HepG2 (cell line): ENCODE results near the gene PFKFB4. TPM values are rescaled to one million over a fixed set of nuclear protein-coding genes. Genes with fewer than 3 reads are reported as not detected.

ENCODE experiments used
- ATAC-seq: fragments of 200-7000 bp; cut with Tn5 transposase; 3 replicates; pipeline ENCODE4 v1.9.1; 2020; ENCODE audit warnings: mild to moderate bottlenecking, moderate library complexity
- BruUV-seq: library from RNA; stranded (reverse); fragments of 400-500 nt; replicated peaks from 2 replicates; lab custom pipeline; 2021; lab: Mats Ljungman, UMichigan
- CTCF ChIA-PET: fragments of 300-600 bp; formaldehyde crosslinking; extraction: SDS; loops from one replicate; lab custom pipeline; 2021; ENCODE audit warnings: low total read pairs, inconsistent platforms, low intra/inter-chr PET ratio; lab: Yijun Ruan, JAX
- POLR2A ChIA-PET: fragments of 350-600 bp; sonication (Branson Sonifier 250); formaldehyde crosslinking; loops from one replicate; lab custom pipeline; 2020; ENCODE audit warnings: antibody characterized with exemption, inconsistent platforms; lab: Yijun Ruan, JAX
- DNase-seq: peaks from one replicate; pipeline ENCODE4 v3.0.0-alpha.2; 2015; ENCODE audit warnings: low spot score
- FAIRE-seq: peaks from 3 replicates; lab custom pipeline; 2011; peaks lifted over from hg19 to GRCh38; lab: Jason Lieb, UNC
- H2AFZ ChIP-seq: one replicate; pipeline ENCODE4 v1.6.1; 2011; ENCODE audit warnings: low read length, inconsistent platforms
- H3K27ac ChIP-seq: fragments of 300-600 bp; 3 replicates; pipeline ENCODE4 v1.8.0; 2011; ENCODE audit warnings: mixed run types, mild to moderate bottlenecking, mixed read lengths, low read length, inconsistent platforms; ENCODE audit not compliant: insufficient read depth; ENCODE audit errors: extremely low read length
- H3K27me3 ChIP-seq, 2 experiments: fragments of 200-600 bp in 1 of 2; 2 replicates in 1 of 2; 3 replicates in 1 of 2; pipeline versions ENCODE4 v1.6.0 to v1.8.0; 2011; ENCODE audit warnings: low read length in 2 of 2, mild to moderate bottlenecking in 2 of 2, moderate library complexity in 2 of 2, inconsistent platforms in 1 of 2; ENCODE audit not compliant: insufficient read depth in 2 of 2, control insufficient read depth in 1 of 2
- H3K36me3 ChIP-seq, 2 experiments: fragments of 200-600 bp in 1 of 2; replicated peaks in 1 of 2; 2 replicates in 1 of 2; 3 replicates in 1 of 2; pipeline versions ENCODE4 v1.5.1 to v1.8.0; 2011; ENCODE audit warnings: low read length in 2 of 2, inconsistent platforms in 1 of 2; ENCODE audit not compliant: insufficient read depth in 2 of 2, control insufficient read depth in 1 of 2
- H3K4me1 ChIP-seq: 2 replicates; pipeline ENCODE4 v1.5.1; 2012; ENCODE audit warnings: low read length, inconsistent platforms; ENCODE audit not compliant: insufficient read depth
- H3K4me2 ChIP-seq: 2 replicates; pipeline ENCODE4 v1.6.0; 2011; ENCODE audit warnings: low read depth, low read length, inconsistent platforms
- H3K4me3 ChIP-seq, 3 experiments: fragments of 200-600 bp in 1 of 3; sonication (generic), shearing (Covaris generic) in 1 of 3; replicated peaks in 1 of 3; 2 replicates each; pipeline ENCODE4 v1.5.1; 2011 to 2016; ENCODE audit warnings: low read length in 3 of 3, inconsistent platforms in 2 of 3, low read depth in 2 of 3, mild to moderate bottlenecking in 2 of 3, control low read depth in 1 of 3, mixed read lengths in 1 of 3; ENCODE audit not compliant: insufficient read depth in 1 of 3
- H3K79me2 ChIP-seq: one replicate; pipeline ENCODE4 v1.6.1; 2011; ENCODE audit warnings: low read length, inconsistent platforms; ENCODE audit not compliant: insufficient read depth
- H3K9ac ChIP-seq: 2 replicates; pipeline ENCODE4 v1.6.0; 2011; ENCODE audit warnings: mild to moderate bottlenecking, low read depth, low read length, inconsistent platforms; ENCODE audit not compliant: insufficient read depth
- H3K9me3 ChIP-seq: 2 replicates; pipeline ENCODE4 v1.5.1; 2012; ENCODE audit warnings: mild to moderate bottlenecking, low read length
- H4K20me1 ChIP-seq: 2 replicates; pipeline ENCODE4 v1.6.0; 2011; ENCODE audit warnings: inconsistent platforms, mild to moderate bottlenecking, low read length, moderate library complexity; ENCODE audit not compliant: insufficient read depth
- ATM ChIP-seq: fragments of 450-650 bp; IDR thresholded peaks from 2 replicates; pipeline ENCODE4 v1.7.1; 2017; ENCODE audit warnings: mild to moderate bottlenecking, borderline replicate concordance
- DRAP1 ChIP-seq: IDR thresholded peaks from 2 replicates; pipeline ENCODE4 v1.6.1; 2016; ENCODE audit warnings: missing genetic modification reagents, missing compliant biosample characterization
- IRF9 ChIP-seq: sonication (generic); formaldehyde crosslinking; IDR thresholded peaks from 2 replicates; pipeline ENCODE4 v1.8.0; 2022; ENCODE audit warnings: missing genetic modification reagents, mild to moderate bottlenecking, borderline replicate concordance
- TGIF2 ChIP-seq: IDR thresholded peaks from 2 replicates; pipeline ENCODE4 v1.6.1; 2016; ENCODE audit warnings: control low read depth, missing compliant biosample characterization
- ZBTB4 ChIP-seq: sonication (generic); formaldehyde crosslinking; IDR thresholded peaks from 2 replicates; pipeline ENCODE4 v1.4.0; 2020; ENCODE audit warnings: missing genetic modification reagents, mild to moderate bottlenecking, borderline replicate concordance
- ZFP90 ChIP-seq: sonication (generic); formaldehyde crosslinking; IDR thresholded peaks from 2 replicates; pipeline ENCODE4 v1.8.0; 2022; ENCODE audit warnings: missing genetic modification reagents, mild to moderate bottlenecking, inconsistent platforms, borderline replicate concordance
- ZNF33A ChIP-seq: sonication (generic); formaldehyde crosslinking; IDR thresholded peaks from 2 replicates; pipeline ENCODE4 v1.5.1; 2020; ENCODE audit warnings: missing genetic modification reagents, mild to moderate bottlenecking, moderate library complexity, borderline replicate concordance
- ZNF34 ChIP-seq: sonication (generic); formaldehyde crosslinking; IDR thresholded peaks from 2 replicates; pipeline ENCODE4 v1.4.0; 2020; ENCODE audit warnings: mild to moderate bottlenecking, missing genetic modification reagents, borderline replicate concordance
- WGBS: methylation state at CpG from one replicate; pipeline ENCODE4 v1.1.6; 2017; ENCODE audit warnings: low lambda C conversion rate; 5-methylcytosine and 5-hydroxymethylcytosine counted together
- in situ Hi-C: cut with HindIII; loops from 2 replicates; pipeline ENCODE4 v1.10.0; 2017; ENCODE audit warnings: low pct_unique_long_range_greater_than_20kb; ENCODE audit not compliant: extremely low pct_ligation_motif_present
- intact Hi-C: fragments of 100-400 bp; cut with micrococcal nuclease; formaldehyde crosslinking; loops from one replicate; pipeline ENCODE4 v1.10.0; 2022; ENCODE audit not compliant: unreplicated experiment
- polyA plus RNA-seq, 8 experiments: library from polyadenylated mRNA; depleted of rRNA in 3 of 8; stranded (reverse) in 7 of 8; unstranded in 1 of 8; fragments of >200 nt; fragmentation: Illumina TruSeq in 4 of 8; extraction: Trizol in 4 of 8; gene quantifications; 2 replicates each; pipeline versions ENCODE4 v1.2.1 to v1.2.3, GENCODE V29; 2011 to 2016; ENCODE audit warnings: low read depth in 4 of 8, missing spikeins in 1 of 8, mixed read lengths in 1 of 8; ENCODE audit not compliant: insufficient read depth in 1 of 8
- total RNA-seq, 5 experiments: library from RNA; depleted of rRNA; stranded (reverse); fragments of >200 nt; fragmentation: Illumina TruSeq; extraction: Trizol; gene quantifications; 2 replicates each; pipeline ENCODE4 v1.2.3, GENCODE V29; 2016; ENCODE audit warnings: low read depth in 1 of 5

PFKFB4 gene
- total and polyA plus RNA-seq, 2 of the 13 experiments (the other 11 are each of a cell fraction or from before 2014, with no cell fraction given): 7.1 to 103 TPM

GRCh38 chr3:48505146-48505545, 51.5 kb downstream of the PFKFB4 start:
- Histone ChIP-seq H3K4me2 (no peak overlapping the region), H3K9ac (no peak overlapping the region), H3K79me2 (no peaks in the 10 kb centered on the region), H2AFZ (no peak overlapping the region), H3K4me1 (peaks cover 46% of the 10 kb centered on the region), H3K36me3 (no peaks in the 10 kb centered on the region), H3K9me3 (no peaks in the 10 kb centered on the region), H3K4me3 (no peak overlapping the region), H3K27ac (no peak overlapping the region), H3K27me3 (peaks cover 0 to 8% of the 10 kb centered on the region in 2 experiments; a peak in 1 of 5 replicates), H4K20me1 (no peaks in the 10 kb centered on the region)
- BruUV-seq: no TSS peak
- FAIRE-seq: no peak
- ChIA-PET POLR2A (interaction anchor here (1.0 to 1.5 kb wide), 2 partner anchors 32 to 58 kb away, joined by 3 to 12 read pairs; partner anchors contain the start of gene ATRIP), CTCF (no interaction called here)
- intact Hi-C loops: loop anchor here (5.0 kb wide), 2 partner anchors 42 to 233 kb away; no protein-coding TSS in a partner anchor
- TF ChIP-seq ZBTB4 (no peak), ZFP90 (CRISPR knock-in tag) (no peak), IRF9 (CRISPR knock-in tag) (no peak), DRAP1 (CRISPR knock-in tag) (no peak), TGIF2 (CRISPR knock-in tag) (no peak), ZNF34 (CRISPR knock-in tag) (no peak), ZNF33A (CRISPR knock-in tag) (no peak), ATM (no peak)
- no CpG with 5 or more reads among the region's 2 CpGs for WGBS
- no peak for ATAC-seq
- no peak for DNase-seq
- in situ Hi-C loops: no loop called here
